HepG2 (cell line): ENCODE measurements around the gene VAMP2. TPM values are rescaled to one million over a fixed set of nuclear protein-coding genes. Genes with fewer than 3 reads are reported as not detected.
A peak's percentile ranks its signal among the peaks of the same experiment; 100 is the strongest.

Experiments
- BCL6 ChIP-seq: IDR thresholded peaks from 2 replicates; pipeline ENCODE4 v1.6.1; 2016; ENCODE audit warnings: missing genetic modification reagents, missing compliant biosample characterization
- CCDC6 ChIP-seq: sonication (generic); formaldehyde crosslinking; IDR thresholded peaks from 2 replicates; pipeline ENCODE4 v1.8.1; 2022; ENCODE audit warnings: mild to moderate bottlenecking, missing genetic modification reagents, moderate library complexity
- FOSL2 ChIP-seq: sonication (generic); formaldehyde crosslinking; IDR thresholded peaks from 2 replicates; pipeline ENCODE4 v1.4.0; 2020; ENCODE audit warnings: missing genetic modification reagents
- GABPA ChIP-seq, 2 experiments: IDR thresholded peaks; 2 replicates each; pipeline ENCODE4 v1.6.1; 2011 to 2016; ENCODE audit warnings: low read depth in 2 of 2, low read length in 1 of 2, missing biosample characterization in 1 of 2, missing genetic modification characterization in 1 of 2
- HMG20A ChIP-seq: IDR thresholded peaks from 2 replicates; pipeline ENCODE4 v1.6.1; 2016; ENCODE audit warnings: borderline replicate concordance
- MATR3 ChIP-seq: sonication (generic); formaldehyde crosslinking; IDR thresholded peaks from 2 replicates; pipeline ENCODE4 v1.4.0; 2020; ENCODE audit warnings: missing genetic modification reagents
- MED8 ChIP-seq: sonication (generic); formaldehyde crosslinking; IDR thresholded peaks from 2 replicates; pipeline ENCODE4 v1.8.1; 2023; ENCODE audit warnings: mild to moderate bottlenecking, missing genetic modification reagents; ENCODE audit not compliant: insufficient replicate concordance
- ZNF577 ChIP-seq: sonication (generic); formaldehyde crosslinking; IDR thresholded peaks from 2 replicates; pipeline ENCODE4 v1.4.0; 2020; ENCODE audit warnings: mild to moderate bottlenecking, low read depth, missing genetic modification reagents, borderline replicate concordance
- polyA plus RNA-seq, 8 experiments: library from polyadenylated mRNA; depleted of rRNA in 3 of 8; stranded (reverse) in 7 of 8; unstranded in 1 of 8; fragments of >200 nt; fragmentation: Illumina TruSeq in 4 of 8; extraction: Trizol in 4 of 8; gene quantifications; 2 replicates each; pipeline versions ENCODE4 v1.2.1 to v1.2.3, GENCODE V29; 2011 to 2016; ENCODE audit warnings: low read depth in 4 of 8, missing spikeins in 1 of 8, mixed read lengths in 1 of 8; ENCODE audit not compliant: insufficient read depth in 1 of 8
- total RNA-seq, 5 experiments: library from RNA; depleted of rRNA; stranded (reverse); fragments of >200 nt; fragmentation: Illumina TruSeq; extraction: Trizol; gene quantifications; 2 replicates each; pipeline ENCODE4 v1.2.3, GENCODE V29; 2016; ENCODE audit warnings: low read depth in 1 of 5
- TF ChIP-seq, protein P1 (sequence below): sonication (generic); formaldehyde crosslinking; IDR thresholded peaks from 2 replicates; pipeline ENCODE4 v1.4.0; 2020; ENCODE audit warnings: missing genetic modification reagents, borderline replicate concordance
- TF ChIP-seq, protein P2 (sequence below): sonication (generic); formaldehyde crosslinking; IDR thresholded peaks from 2 replicates; pipeline ENCODE4 v1.9.0; 2021; ENCODE audit warnings: missing genetic modification reagents, borderline replicate concordance
- TF ChIP-seq, protein P3 (sequence below): IDR thresholded peaks from 2 replicates; pipeline ENCODE4 v1.6.1; 2018; ENCODE audit warnings: missing genetic modification reagents
- TF ChIP-seq, protein P4 (sequence below): sonication (generic); formaldehyde crosslinking; IDR thresholded peaks from 2 replicates; pipeline ENCODE4 v1.4.0; 2020; ENCODE audit warnings: missing genetic modification reagents
- TF ChIP-seq, protein P5 (sequence below): sonication (generic); formaldehyde crosslinking; IDR thresholded peaks from 2 replicates; pipeline ENCODE4 v1.5.1; 2020; ENCODE audit warnings: mild to moderate bottlenecking, missing genetic modification reagents, moderate library complexity
- TF ChIP-seq, protein P6 (sequence below): sonication (generic); formaldehyde crosslinking; IDR thresholded peaks from 2 replicates; pipeline ENCODE4 v1.8.0; 2022; ENCODE audit warnings: mild to moderate bottlenecking, missing genetic modification reagents, borderline replicate concordance

The VAMP2 gene
- total and polyA plus RNA-seq, 2 of the 13 experiments (the other 11 are each of a cell fraction or from before 2014, with no cell fraction given) = 3.9 to 17.2 TPM

DNA sequence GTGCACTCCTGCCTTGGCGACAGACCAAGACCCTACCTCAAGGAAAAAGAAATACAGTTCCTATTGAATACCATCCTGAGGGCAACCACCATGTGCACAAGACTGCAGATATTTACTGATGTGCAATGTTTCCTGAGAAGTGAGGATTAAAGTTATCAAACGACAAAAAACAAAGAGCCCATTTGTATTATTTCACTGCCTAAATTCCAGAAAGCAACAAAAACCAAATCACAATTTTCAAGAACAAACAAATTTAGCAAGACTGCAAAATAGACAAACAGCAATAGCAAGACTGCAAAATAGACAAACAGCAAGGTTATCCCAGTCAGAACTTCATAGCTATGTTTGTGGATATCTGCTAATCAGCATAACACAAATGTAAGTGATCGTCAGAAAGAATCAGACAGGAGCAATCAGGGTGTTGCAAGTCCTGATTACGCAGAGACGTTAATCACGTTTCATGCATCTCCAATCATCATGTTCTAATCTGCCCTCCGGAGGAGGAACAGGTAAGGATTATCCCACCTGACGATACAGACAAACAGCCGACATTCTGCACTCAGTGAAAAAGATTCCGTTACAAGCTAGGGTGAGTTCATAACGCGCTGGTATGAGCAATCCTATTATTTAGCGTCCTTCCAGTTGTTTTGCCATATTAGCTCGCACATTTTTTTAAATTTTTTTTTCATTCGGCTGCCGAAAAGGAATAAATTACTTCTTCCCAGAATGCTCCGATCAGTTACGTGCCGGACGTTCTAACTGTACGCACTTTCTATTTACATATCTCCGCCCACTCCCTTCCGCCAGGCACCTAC is 10.5 kb upstream of the VAMP2 start (continued):
- TF ChIP-seq, protein P1, sequence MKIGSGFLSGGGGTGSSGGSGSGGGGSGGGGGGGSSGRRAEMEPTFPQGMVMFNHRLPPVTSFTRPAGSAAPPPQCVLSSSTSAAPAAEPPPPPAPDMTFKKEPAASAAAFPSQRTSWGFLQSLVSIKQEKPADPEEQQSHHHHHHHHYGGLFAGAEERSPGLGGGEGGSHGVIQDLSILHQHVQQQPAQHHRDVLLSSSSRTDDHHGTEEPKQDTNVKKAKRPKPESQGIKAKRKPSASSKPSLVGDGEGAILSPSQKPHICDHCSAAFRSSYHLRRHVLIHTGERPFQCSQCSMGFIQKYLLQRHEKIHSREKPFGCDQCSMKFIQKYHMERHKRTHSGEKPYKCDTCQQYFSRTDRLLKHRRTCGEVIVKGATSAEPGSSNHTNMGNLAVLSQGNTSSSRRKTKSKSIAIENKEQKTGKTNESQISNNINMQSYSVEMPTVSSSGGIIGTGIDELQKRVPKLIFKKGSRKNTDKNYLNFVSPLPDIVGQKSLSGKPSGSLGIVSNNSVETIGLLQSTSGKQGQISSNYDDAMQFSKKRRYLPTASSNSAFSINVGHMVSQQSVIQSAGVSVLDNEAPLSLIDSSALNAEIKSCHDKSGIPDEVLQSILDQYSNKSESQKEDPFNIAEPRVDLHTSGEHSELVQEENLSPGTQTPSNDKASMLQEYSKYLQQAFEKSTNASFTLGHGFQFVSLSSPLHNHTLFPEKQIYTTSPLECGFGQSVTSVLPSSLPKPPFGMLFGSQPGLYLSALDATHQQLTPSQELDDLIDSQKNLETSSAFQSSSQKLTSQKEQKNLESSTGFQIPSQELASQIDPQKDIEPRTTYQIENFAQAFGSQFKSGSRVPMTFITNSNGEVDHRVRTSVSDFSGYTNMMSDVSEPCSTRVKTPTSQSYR (CRISPR knock-in tag) = peak; percentile 80; the same call in 1 of the 2 replicates
- TF ChIP-seq, protein P2, sequence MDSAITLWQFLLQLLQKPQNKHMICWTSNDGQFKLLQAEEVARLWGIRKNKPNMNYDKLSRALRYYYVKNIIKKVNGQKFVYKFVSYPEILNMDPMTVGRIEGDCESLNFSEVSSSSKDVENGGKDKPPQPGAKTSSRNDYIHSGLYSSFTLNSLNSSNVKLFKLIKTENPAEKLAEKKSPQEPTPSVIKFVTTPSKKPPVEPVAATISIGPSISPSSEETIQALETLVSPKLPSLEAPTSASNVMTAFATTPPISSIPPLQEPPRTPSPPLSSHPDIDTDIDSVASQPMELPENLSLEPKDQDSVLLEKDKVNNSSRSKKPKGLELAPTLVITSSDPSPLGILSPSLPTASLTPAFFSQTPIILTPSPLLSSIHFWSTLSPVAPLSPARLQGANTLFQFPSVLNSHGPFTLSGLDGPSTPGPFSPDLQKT = 0 out of 2 replicates have a peak, but pooled peaks have one; percentile 81
- TF ChIP-seq ZNF577 (CRISPR knock-in tag) = no peak
- TF ChIP-seq GABPA (IDR thresholded peaks at IDR 0.05; ENCODE audit: low read depth, low read length) = no peak
- TF ChIP-seq GABPA (CRISPR knock-in tag; IDR thresholded peaks at IDR 0.05; ENCODE audit: low read depth) = peak; percentile 71
- TF ChIP-seq, protein P3, sequence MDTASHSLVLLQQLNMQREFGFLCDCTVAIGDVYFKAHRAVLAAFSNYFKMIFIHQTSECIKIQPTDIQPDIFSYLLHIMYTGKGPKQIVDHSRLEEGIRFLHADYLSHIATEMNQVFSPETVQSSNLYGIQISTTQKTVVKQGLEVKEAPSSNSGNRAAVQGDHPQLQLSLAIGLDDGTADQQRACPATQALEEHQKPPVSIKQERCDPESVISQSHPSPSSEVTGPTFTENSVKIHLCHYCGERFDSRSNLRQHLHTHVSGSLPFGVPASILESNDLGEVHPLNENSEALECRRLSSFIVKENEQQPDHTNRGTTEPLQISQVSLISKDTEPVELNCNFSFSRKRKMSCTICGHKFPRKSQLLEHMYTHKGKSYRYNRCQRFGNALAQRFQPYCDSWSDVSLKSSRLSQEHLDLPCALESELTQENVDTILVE (CRISPR knock-in tag) = peak; percentile 98
- TF ChIP-seq, protein P4, sequence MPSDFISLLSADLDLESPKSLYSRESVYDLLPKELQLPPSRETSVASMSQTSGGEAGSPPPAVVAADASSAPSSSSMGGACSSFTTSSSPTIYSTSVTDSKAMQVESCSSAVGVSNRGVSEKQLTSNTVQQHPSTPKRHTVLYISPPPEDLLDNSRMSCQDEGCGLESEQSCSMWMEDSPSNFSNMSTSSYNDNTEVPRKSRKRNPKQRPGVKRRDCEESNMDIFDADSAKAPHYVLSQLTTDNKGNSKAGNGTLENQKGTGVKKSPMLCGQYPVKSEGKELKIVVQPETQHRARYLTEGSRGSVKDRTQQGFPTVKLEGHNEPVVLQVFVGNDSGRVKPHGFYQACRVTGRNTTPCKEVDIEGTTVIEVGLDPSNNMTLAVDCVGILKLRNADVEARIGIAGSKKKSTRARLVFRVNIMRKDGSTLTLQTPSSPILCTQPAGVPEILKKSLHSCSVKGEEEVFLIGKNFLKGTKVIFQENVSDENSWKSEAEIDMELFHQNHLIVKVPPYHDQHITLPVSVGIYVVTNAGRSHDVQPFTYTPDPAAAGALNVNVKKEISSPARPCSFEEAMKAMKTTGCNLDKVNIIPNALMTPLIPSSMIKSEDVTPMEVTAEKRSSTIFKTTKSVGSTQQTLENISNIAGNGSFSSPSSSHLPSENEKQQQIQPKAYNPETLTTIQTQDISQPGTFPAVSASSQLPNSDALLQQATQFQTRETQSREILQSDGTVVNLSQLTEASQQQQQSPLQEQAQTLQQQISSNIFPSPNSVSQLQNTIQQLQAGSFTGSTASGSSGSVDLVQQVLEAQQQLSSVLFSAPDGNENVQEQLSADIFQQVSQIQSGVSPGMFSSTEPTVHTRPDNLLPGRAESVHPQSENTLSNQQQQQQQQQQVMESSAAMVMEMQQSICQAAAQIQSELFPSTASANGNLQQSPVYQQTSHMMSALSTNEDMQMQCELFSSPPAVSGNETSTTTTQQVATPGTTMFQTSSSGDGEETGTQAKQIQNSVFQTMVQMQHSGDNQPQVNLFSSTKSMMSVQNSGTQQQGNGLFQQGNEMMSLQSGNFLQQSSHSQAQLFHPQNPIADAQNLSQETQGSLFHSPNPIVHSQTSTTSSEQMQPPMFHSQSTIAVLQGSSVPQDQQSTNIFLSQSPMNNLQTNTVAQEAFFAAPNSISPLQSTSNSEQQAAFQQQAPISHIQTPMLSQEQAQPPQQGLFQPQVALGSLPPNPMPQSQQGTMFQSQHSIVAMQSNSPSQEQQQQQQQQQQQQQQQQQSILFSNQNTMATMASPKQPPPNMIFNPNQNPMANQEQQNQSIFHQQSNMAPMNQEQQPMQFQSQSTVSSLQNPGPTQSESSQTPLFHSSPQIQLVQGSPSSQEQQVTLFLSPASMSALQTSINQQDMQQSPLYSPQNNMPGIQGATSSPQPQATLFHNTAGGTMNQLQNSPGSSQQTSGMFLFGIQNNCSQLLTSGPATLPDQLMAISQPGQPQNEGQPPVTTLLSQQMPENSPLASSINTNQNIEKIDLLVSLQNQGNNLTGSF (CRISPR knock-in tag) = no peak
- TF ChIP-seq FOSL2 (CRISPR knock-in tag) = peak; percentile 84
- TF ChIP-seq MATR3 (CRISPR knock-in tag) = no peak
- TF ChIP-seq MED8 (CRISPR knock-in tag) = peak; percentile 100
- TF ChIP-seq, protein P5, sequence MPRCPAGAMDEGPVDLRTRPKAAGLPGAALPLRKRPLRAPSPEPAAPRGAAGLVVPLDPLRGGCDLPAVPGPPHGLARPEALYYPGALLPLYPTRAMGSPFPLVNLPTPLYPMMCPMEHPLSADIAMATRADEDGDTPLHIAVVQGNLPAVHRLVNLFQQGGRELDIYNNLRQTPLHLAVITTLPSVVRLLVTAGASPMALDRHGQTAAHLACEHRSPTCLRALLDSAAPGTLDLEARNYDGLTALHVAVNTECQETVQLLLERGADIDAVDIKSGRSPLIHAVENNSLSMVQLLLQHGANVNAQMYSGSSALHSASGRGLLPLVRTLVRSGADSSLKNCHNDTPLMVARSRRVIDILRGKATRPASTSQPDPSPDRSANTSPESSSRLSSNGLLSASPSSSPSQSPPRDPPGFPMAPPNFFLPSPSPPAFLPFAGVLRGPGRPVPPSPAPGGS (CRISPR knock-in tag) = no peak
- TF ChIP-seq HMG20A (CRISPR knock-in tag) = peak; percentile 80
- TF ChIP-seq CCDC6 (CRISPR knock-in tag) = peak; percentile 91
- TF ChIP-seq, protein P6, sequence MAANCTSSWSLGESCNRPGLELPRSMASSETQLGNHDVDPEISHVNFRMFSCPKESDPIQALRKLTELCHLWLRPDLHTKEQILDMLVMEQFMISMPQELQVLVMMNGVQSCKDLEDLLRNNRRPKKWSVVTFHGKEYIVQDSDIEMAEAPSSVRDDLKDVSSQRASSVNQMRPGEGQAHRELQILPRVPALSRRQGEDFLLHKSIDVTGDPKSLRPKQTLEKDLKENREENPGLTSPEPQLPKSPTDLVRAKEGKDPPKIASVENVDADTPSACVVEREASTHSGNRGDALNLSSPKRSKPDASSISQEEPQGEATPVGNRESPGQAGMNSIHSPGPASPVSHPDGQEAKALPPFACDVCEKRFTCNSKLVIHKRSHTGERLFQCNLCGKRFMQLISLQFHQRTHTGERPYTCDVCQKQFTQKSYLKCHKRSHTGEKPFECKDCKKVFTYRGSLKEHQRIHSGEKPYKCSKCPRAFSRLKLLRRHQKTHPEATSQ = peak; percentile 89
- TF ChIP-seq BCL6 (CRISPR knock-in tag) = peak; percentile 87
